HepG2 (cell line): Measurements from ENCODE around the gene LAMTOR1. TPM values are rescaled to one million over a fixed set of nuclear protein-coding genes. Genes with fewer than 3 reads are reported as not detected.

Experiments used
- EP300 ChIP-seq, 3 experiments: sonication (generic) in 1 of 3; formaldehyde crosslinking in 1 of 3; IDR thresholded peaks; 2 replicates each; pipeline versions ENCODE4 v1.5.1 to v1.6.1; 2011 to 2020; ENCODE audit warnings: low read depth in 2 of 3, low read length in 2 of 3, borderline replicate concordance in 1 of 3, improper control_type of control experiment in 1 of 3, mild to moderate bottlenecking in 1 of 3, missing genetic modification reagents in 1 of 3, moderate library complexity in 1 of 3
- NBN ChIP-seq: fragments of 450-650 bp; conservative IDR thresholded peaks from 2 replicates; pipeline ENCODE4 v1.6.1; 2017
- RNF2 ChIP-seq: fragments of 450-650 bp; conservative IDR thresholded peaks from 2 replicates; pipeline ENCODE4 v1.6.1; 2016; ENCODE audit warnings: low read depth
- ZNF138 ChIP-seq: sonication (generic); formaldehyde crosslinking; IDR thresholded peaks from 2 replicates; pipeline ENCODE4 v1.5.0; 2020; ENCODE audit warnings: mild to moderate bottlenecking, low read depth, missing genetic modification reagents
- ZNF350 ChIP-seq: sonication (generic); formaldehyde crosslinking; IDR thresholded peaks from 2 replicates; pipeline ENCODE4 v1.4.0; 2020; ENCODE audit warnings: mild to moderate bottlenecking, low read depth, missing genetic modification reagents, borderline replicate concordance
- ZNF747 ChIP-seq: sonication (generic); formaldehyde crosslinking; IDR thresholded peaks from 2 replicates; pipeline ENCODE4 v1.8.1; 2023; ENCODE audit warnings: missing genetic modification reagents, mild to moderate bottlenecking, borderline replicate concordance
- ZNF775 ChIP-seq: sonication (generic); formaldehyde crosslinking; IDR thresholded peaks from 2 replicates; pipeline ENCODE4 v1.4.0; 2020; ENCODE audit warnings: missing genetic modification reagents, mild to moderate bottlenecking, moderate library complexity, borderline replicate concordance
- ZSCAN20 ChIP-seq: sonication (generic); formaldehyde crosslinking; IDR thresholded peaks from 2 replicates; pipeline ENCODE4 v1.4.0; 2020; ENCODE audit warnings: missing genetic modification reagents, mild to moderate bottlenecking, borderline replicate concordance
- polyA plus RNA-seq, 8 experiments: library from polyadenylated mRNA; depleted of rRNA in 3 of 8; stranded (reverse) in 7 of 8; unstranded in 1 of 8; fragments of >200 nt; fragmentation: Illumina TruSeq in 4 of 8; extraction: Trizol in 4 of 8; gene quantifications; 2 replicates each; pipeline versions ENCODE4 v1.2.1 to v1.2.3, GENCODE V29; 2011 to 2016; ENCODE audit warnings: low read depth in 4 of 8, missing spikeins in 1 of 8, mixed read lengths in 1 of 8; ENCODE audit not compliant: insufficient read depth in 1 of 8
- total RNA-seq, 5 experiments: library from RNA; depleted of rRNA; stranded (reverse); fragments of >200 nt; fragmentation: Illumina TruSeq; extraction: Trizol; gene quantifications; 2 replicates each; pipeline ENCODE4 v1.2.3, GENCODE V29; 2016; ENCODE audit warnings: low read depth in 1 of 5
- TF ChIP-seq, protein P1 (sequence below): sonication (generic); formaldehyde crosslinking; IDR thresholded peaks from 2 replicates; pipeline ENCODE4 v1.5.0; 2020; ENCODE audit warnings: mild to moderate bottlenecking, missing genetic modification reagents
- TF ChIP-seq, protein P2 (sequence below), 2 experiments: fragments of 450-650 bp in 1 of 2; sonication (generic) in 1 of 2; formaldehyde crosslinking in 1 of 2; IDR thresholded peaks; 2 replicates each; pipeline versions ENCODE4 v1.6.1 to v1.8.0; 2016 to 2022; ENCODE audit warnings: antibody characterized with exemption in 1 of 2, mild to moderate bottlenecking in 1 of 2, missing genetic modification reagents in 1 of 2
- TF ChIP-seq, protein P3 (sequence below): sonication (generic); formaldehyde crosslinking; IDR thresholded peaks from 2 replicates; pipeline ENCODE4 v1.5.1; 2020; ENCODE audit warnings: mild to moderate bottlenecking, missing genetic modification reagents, moderate library complexity

The LAMTOR1 gene
- total and polyA plus RNA-seq, 2 of the 13 experiments (the other 11 are each of a cell fraction or from before 2014, with no cell fraction given): 60.4 to 66.0 TPM

DNA sequence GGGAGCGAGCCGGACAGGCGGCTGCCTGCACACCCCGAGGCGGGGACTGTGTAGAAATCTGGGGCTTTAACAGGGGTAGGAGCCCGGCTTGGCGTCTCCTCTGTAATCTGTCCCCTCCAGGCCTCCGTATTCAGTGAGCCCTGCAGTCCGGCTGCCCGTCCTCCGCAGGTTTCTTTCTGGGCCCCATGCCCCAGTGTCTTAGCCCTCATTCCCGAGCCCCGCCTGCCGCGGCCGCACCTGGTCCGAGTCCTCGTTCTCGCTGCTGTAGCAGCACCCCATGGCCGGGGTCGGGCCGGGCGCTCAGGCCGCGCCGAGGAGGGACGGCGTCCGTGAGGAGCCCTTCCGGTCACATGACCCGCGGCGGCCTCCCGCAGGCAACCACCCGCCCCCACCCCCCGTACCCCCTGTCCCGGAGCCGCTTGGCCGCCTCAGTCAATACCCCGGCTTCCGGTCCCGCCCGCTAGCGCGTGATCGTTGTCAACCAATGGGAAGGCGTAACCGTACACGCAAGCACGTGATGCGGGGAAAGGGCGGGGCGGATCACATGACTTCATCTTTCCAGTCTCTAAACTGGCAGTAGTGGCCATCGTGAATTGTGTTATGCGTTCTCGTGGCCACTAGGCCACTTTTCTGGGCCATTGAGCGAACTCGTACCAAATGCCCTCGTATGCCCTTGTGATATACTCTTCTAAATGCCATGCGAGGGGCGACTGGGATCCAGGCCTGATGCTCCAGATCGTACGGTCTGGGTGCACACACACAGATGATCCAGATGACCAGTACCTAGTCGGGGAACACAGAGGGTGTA is at the start of gene LAMTOR1 (continued):
- TF ChIP-seq NBN: no peak
- TF ChIP-seq, protein P1, sequence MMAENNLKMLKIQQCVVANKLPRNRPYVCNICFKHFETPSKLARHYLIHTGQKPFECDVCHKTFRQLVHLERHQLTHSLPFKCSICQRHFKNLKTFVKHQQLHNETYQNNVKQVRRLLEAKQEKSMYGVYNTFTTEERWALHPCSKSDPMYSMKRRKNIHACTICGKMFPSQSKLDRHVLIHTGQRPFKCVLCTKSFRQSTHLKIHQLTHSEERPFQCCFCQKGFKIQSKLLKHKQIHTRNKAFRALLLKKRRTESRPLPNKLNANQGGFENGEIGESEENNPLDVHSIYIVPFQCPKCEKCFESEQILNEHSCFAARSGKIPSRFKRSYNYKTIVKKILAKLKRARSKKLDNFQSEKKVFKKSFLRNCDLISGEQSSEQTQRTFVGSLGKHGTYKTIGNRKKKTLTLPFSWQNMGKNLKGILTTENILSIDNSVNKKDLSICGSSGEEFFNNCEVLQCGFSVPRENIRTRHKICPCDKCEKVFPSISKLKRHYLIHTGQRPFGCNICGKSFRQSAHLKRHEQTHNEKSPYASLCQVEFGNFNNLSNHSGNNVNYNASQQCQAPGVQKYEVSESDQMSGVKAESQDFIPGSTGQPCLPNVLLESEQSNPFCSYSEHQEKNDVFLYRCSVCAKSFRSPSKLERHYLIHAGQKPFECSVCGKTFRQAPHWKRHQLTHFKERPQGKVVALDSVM (CRISPR knock-in tag): no peak
- TF ChIP-seq, protein P2, sequence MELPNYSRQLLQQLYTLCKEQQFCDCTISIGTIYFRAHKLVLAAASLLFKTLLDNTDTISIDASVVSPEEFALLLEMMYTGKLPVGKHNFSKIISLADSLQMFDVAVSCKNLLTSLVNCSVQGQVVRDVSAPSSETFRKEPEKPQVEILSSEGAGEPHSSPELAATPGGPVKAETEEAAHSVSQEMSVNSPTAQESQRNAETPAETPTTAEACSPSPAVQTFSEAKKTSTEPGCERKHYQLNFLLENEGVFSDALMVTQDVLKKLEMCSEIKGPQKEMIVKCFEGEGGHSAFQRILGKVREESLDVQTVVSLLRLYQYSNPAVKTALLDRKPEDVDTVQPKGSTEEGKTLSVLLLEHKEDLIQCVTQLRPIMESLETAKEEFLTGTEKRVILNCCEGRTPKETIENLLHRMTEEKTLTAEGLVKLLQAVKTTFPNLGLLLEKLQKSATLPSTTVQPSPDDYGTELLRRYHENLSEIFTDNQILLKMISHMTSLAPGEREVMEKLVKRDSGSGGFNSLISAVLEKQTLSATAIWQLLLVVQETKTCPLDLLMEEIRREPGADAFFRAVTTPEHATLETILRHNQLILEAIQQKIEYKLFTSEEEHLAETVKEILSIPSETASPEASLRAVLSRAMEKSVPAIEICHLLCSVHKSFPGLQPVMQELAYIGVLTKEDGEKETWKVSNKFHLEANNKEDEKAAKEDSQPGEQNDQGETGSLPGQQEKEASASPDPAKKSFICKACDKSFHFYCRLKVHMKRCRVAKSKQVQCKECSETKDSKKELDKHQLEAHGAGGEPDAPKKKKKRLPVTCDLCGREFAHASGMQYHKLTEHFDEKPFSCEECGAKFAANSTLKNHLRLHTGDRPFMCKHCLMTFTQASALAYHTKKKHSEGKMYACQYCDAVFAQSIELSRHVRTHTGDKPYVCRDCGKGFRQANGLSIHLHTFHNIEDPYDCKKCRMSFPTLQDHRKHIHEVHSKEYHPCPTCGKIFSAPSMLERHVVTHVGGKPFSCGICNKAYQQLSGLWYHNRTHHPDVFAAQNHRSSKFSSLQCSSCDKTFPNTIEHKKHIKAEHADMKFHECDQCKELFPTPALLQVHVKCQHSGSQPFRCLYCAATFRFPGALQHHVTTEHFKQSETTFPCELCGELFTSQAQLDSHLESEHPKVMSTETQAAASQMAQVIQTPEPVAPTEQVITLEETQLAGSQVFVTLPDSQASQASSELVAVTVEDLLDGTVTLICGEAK (IDR thresholded peaks at IDR 0.05): no peak
- TF ChIP-seq, protein P2 (CRISPR knock-in tag; IDR thresholded peaks at IDR 0.05): peak; percentile 47; the same call in 1 of the 2 replicates
- peak; percentile 50; the same call in 1 of the 2 replicates for TF ChIP-seq ZNF138 (CRISPR knock-in tag)
- no peak for TF ChIP-seq ZNF775
- TF ChIP-seq ZSCAN20 (CRISPR knock-in tag): no peak
- no peak for TF ChIP-seq ZNF747
- TF ChIP-seq, protein P3, sequence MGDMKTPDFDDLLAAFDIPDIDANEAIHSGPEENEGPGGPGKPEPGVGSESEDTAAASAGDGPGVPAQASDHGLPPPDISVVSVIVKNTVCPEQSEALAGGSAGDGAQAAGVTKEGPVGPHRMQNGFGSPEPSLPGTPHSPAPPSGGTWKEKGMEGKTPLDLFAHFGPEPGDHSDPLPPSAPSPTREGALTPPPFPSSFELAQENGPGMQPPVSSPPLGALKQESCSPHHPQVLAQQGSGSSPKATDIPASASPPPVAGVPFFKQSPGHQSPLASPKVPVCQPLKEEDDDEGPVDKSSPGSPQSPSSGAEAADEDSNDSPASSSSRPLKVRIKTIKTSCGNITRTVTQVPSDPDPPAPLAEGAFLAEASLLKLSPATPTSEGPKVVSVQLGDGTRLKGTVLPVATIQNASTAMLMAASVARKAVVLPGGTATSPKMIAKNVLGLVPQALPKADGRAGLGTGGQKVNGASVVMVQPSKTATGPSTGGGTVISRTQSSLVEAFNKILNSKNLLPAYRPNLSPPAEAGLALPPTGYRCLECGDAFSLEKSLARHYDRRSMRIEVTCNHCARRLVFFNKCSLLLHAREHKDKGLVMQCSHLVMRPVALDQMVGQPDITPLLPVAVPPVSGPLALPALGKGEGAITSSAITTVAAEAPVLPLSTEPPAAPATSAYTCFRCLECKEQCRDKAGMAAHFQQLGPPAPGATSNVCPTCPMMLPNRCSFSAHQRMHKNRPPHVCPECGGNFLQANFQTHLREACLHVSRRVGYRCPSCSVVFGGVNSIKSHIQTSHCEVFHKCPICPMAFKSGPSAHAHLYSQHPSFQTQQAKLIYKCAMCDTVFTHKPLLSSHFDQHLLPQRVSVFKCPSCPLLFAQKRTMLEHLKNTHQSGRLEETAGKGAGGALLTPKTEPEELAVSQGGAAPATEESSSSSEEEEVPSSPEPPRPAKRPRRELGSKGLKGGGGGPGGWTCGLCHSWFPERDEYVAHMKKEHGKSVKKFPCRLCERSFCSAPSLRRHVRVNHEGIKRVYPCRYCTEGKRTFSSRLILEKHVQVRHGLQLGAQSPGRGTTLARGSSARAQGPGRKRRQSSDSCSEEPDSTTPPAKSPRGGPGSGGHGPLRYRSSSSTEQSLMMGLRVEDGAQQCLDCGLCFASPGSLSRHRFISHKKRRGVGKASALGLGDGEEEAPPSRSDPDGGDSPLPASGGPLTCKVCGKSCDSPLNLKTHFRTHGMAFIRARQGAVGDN (CRISPR knock-in tag): peak; percentile 91
- no peak for TF ChIP-seq EP300 (IDR thresholded peaks at IDR 0.05; ENCODE audit: low read depth in 2 of 2, low read length in 2 of 2)
- TF ChIP-seq EP300 (CRISPR knock-in tag; IDR thresholded peaks at IDR 0.05; ENCODE audit: borderline replicate concordance): peak; percentile 38
- TF ChIP-seq ZNF350 (CRISPR knock-in tag): peak; percentile 50; the same call in 1 of the 2 replicates
- peak; percentile 87; the same call in 1 of the 2 replicates for TF ChIP-seq RNF2
